Activated T-cell treated with anti-CD3 and anti-CD28 coated beads, Interleukin-2, amount 50 U/mL, for 48 hours (primary cell): ENCODE results near the gene SHROOM3.
"Not testable (repeated sequence)": the region's sequence is repeated elsewhere in the genome, so short reads cannot be mapped to it uniquely, and the experiment has no call there.

ENCODE experiments used
- DNase-seq, 2 experiments: peaks; one replicate each; pipeline ENCODE4 v3.0.0-alpha.2; 2020

The SHROOM3 gene

DNA sequence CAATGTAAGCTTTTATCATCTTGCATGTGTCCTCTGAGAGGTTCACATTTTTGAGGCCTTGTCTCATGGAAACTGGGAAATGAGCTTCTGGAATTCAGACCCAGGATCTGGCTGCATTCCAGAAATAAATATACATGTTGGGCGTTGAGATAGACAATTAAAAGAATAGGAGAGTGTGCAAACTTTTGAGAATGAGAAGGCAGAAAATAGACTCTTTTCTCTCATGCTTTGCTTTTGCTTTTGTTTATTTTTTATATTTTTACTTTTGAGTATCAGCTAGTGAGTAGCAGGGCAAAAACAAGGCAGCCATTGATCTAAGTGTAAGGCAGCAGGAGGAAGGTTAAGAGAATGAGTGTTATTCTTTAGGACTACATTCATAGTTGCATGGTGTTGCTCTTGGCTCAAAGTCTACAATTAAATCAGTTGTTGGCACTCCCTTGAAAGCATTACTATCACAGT, 12.4 kb downstream of the SHROOM3 start:
- no peak for DNase-seq

DNA sequence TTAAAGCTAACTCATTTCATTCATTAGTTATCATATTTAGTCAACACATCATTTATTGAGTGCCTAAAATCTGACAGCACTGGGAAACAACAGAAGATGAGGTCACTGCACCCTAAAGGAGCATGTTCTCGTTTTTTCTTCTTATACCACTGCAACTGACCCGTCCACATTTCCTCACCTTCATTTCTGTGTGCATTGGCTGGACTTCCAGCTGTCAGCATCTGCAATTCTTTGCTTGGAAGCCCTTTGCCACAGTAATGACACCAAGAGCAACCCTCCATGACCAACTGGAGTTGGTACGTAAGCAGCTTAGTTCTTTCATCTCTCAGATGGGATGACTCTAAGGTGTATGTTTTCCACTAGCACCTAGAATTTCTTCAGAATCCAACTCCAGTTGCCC, 13.2 kb downstream of the SHROOM3 start:
- DNase-seq: no peak

DNA sequence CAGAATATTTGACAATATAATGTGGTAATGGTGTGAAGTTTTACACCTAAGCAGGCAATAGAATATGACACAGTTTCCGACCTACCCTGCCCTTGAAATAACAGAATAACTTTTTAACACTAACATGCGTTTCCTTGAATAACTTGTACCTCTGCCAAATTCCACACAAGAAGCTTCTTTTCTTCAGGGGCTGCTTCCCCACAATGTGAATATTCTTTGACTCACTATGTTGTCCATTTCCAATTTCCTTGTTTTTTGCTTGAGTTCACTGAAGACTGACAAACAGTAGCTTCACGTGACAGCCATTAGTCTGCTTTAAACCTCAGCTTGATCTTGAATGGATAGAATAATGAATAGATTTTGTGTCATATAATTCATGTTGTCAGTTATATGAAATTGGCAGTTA, 14.3 kb downstream of the SHROOM3 start:
- DNase-seq: no peak

DNA sequence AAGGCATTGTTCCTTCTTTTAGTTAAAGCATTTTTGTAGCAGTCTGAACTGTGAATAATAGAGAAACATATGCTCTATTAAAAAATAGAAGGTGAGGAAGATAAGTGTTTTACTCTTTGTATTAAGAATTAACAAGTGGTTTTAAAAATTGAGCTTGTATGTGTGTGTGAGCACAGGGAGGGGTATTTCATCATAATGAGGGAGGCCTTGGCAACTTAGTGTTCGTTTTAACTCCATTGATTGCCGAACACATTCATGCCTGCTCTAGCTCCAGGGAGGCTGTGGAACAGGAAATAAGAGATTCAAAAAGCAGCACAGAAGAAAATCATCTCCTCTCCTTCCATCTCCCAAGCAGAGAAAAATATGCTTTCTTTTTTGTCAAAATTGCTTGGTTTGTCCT, 14.8 kb downstream of the SHROOM3 start:
- DNase-seq: no peak

DNA sequence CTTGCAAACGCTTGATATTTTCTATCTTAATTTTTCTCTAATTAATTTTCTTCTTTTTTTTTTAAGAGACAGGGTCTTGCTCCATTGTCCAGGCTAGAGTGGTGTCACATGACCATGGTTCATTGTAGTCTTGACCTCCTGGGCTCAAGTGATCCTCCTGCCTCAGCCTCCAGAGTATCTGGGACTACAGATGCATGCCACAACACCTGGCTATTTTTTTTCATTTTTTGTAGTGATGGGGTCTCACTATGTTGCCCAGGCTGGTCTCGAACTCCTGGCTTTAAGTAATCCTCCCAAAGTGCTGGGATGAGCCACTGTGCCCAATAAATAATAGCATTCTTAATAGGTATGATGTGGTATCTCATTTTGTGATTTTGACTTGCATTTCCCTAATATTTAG, 18.2 kb downstream of the SHROOM3 start:
- no peak for DNase-seq

DNA sequence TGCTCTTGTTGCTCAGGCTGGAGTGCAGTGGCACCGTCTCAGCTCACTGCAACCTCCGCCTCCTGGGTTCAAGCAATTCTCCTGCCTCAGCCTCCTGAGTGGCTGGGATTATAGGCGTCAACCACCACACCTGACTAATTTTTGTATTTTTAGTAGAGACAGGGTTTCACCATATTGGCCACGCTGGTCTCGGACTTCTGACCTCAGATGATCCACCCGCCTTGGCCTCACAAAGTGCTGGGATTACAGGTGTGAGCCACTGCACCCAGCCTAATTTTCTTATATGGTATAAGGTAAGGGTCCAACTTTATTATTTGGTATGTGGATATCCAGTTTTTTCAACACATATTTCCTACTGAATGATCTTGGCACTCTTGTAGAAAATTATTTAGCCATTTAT, 19.0 kb downstream of the SHROOM3 start:
- not testable (repeated sequence) for DNase-seq

DNA sequence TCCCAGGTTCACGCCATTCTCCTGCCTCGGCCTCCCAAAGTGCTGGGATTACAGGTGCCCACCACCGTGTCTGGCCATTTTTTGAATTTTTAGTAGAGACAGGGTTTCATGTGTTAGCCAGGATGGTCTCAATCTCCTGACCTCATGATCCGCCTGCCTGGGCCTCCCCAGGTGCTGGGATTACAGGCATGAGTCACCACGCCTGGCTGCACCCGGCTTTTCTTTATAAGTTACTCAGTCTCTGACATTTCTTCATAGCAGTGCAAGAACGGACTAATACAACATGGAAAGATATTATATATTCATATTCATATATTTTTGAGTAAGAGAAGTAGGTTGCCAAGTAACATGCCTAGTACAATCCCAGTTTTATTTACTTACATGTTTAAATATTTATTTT, 22.9 kb downstream of the SHROOM3 start:
- DNase-seq: no peak

DNA sequence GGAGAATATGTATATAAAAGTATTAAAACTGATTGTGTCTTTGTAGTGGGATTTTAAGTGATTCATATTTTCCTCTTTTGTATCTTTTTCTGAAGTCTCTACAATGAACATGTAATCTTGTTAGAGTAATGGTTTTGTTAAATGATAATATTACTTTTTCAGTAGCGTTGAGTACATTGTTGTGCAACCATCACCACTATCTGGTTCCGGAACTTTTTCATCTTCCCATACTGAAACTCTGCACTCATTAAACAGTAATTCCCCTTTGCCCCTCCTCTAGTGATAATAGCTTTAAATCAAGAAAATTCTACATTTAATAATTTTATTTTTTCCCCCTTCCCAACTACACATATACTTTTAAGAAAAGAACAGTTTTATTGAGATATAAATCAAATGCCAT, 23.3 kb downstream of the SHROOM3 start:
- DNase-seq: no peak

DNA sequence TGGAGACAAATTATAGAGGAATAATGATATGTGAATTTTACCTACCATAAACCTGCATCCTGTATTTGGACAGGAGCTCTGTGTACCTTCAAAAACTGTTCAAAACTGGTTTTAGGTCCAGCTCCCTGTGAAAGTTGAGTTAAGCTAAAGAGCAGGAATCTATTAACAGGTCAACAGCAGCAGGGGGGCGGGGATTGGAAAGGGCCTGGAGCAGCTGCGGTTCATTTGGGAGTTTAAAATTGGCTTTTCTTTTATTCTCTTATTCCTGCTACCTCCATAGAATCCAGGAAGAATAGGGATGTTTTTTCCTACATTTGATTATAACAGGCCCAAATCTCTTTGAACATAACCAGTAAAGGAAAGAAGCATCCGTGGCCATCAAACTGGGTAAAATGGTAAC, 23.8 kb downstream of the SHROOM3 start:
- DNase-seq: no peak

DNA sequence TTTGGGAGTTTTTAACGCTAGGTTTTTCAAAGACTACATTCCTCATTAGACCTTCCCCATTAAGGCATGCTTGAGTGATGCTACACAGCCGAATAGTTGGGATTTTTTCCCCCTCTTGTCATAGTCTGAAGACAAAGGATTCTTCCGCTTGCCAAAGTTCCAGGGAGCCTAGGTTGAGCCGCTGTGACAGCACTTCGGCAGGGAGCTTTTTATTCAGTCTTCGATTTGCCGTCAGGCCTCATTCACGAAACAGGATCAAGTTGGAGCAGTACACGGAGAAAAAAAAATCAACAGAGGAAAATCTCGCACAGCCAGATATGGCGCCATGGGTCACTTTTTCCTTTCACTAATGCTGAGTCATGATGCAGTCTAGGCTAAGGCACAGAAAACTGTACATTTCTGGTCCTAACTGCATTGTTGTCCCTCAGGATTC, 24.3 kb downstream of the SHROOM3 start:
- DNase-seq: no peak

DNA sequence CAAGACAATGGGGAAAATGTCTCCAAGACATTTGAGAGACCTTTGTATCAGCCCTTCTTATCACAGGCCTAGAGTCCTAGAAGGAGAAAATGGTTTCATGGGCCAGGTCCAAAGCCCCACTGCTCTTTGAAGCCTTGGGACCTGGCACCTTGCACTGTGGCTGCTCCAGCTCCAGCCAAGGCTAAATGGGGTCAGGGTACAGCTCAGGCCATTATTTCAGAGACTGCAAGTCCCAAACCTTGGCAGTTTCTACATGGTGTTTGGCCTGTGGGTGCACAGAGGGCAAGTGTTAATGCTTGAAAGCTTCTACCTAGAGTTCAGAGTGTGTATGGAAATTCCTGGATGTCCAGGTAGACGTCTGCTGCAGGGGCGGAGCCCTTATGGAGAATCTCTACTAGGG, 28.5 kb downstream of the SHROOM3 start:
- DNase-seq: no peak

DNA sequence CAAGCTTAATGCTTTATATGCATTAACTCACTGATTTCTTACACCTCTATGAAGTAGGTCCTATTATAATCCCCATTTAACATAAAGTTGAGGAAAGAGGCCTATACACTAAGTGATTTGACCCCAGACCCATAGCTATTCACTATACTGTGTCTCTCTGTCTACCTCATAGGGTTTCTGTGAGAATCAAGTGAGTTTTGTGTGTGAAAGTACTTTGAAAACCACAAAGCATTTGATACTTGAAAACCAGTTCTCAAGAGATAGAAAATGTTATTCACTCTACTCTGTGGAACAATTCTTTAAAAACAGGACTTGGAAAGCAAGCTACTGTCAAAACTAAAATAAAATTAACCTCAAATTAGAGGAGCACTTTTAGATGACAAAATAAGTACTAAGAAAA, 35.0 kb downstream of the SHROOM3 start:
- no peak for DNase-seq

DNA sequence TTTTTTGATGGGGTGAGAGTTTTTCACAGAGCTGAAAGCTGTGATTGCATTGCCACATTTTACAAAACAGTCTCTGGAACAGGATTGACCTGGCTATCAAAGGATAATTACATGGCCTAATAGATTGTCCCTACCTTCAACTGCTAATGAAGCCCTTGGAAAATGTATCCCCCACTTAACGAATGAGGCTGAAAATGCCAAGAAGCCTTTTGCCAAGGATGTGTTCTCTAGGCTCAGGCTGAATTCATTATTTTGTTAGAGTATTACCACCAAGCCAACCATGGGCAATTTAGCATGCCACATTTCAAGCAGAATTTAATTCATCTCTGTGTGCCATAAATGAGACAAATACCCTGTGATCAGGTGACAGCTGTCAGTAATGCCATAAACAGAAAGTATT, 35.5 kb downstream of the SHROOM3 start:
- no peak for DNase-seq

DNA sequence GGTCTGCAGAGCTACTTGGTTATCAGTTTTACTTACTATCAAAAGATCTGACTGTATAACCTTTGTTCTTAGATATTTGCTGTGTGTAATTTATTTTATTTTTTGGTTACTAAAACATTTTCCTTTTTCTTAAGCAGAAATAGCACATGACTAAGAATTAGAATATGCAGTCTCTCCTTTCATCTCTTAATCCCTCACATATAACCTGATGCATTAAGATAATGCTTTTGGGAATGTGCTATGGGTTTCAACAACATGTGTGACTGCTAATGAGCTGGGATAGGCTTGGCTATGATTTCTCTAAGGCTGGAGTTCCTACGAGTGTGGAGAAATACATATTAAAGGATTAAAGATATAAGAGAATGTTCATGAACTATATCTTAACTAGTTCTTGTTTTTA, 41.5 kb downstream of the SHROOM3 start:
- DNase-seq: no peak

DNA sequence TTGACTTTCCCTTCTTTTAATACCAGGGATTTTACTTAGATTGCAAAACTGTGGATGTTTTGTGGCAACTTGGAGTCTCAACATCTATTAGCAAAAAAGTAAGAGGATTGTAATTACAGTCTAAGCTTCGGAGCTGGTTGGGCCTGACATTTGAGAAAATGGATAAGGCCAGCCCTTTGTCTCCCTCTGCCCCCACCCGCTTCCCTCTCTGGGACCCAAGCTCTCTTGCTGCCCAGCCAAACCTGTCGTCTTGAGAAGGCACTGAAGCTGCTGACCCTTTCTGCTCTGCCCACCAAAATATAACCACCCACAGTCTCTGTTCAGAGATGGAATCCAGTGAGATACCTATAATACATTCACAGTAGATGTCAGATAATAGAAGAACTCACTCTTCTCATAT, 49.6 kb downstream of the SHROOM3 start:
- DNase-seq: no peak

DNA sequence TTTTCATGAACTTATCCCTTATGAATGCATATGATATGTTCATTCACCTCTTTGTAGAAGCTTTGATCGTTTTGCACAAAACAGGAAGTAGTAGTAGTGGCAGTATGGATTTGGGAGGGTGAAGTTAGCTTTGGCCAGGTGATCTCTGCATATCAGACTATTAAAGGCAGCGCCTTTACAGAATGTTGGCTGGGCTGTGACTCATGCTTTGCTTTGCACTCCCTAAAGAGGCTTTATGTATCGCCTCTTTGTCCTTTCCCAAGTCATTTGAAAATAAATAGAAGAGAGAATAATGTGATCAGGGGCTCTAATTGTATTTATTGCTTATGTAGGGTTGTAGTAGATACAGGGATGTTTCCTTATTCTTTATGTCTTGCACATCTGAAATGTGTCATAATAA, 50.4 kb downstream of the SHROOM3 start:
- DNase-seq: no peak

DNA sequence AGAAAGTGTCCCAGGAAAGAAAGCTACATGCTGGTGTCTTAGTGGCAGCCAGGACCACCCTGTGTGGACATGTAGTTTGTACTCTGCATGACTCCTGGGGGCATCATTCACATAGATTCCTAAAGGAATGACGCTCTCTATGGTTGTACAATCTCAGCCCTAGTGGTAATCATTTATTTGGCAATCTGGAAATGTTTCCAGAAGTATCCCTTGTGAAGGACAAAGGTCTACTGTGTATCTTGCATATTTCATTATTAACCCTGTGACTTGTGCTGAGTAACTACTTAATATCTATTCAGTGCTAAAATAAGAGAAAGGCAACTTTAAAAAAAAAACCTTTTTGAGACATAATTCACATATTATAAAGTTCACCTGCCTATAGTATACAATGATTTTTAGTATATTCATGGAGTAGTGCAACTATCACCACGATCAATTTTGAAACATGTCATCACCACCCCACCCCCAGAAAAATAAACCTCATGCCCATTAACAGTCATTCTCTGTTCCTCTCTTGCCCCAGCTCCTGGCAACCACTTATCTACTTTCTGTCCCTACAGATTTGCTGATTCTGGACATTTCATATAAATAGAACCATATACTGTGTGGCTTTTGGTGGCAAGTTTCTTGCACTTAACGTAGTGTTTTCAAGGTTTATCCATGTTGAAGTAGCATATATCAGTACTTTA, 51.7 kb downstream of the SHROOM3 start:
- DNase-seq: no peak

DNA sequence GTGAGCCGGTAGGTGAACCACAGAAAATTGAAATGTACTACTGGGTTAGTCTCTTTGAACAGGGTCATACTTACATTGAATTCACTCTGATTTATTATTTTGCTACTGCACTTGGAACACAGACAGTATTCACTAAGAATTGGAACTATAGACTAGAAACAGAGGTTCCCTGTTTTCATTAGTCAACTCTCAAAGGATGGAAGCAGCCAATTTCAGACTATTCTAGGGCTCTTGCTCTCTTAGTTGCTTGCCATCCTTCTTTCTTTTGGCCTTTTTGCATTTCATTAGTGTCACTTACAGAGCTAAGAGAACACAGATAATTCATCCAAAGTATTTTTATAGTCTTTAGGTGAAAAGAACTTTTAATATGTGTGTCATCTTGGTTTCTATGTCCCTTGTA, 52.6 kb downstream of the SHROOM3 start:
- no peak for DNase-seq

DNA sequence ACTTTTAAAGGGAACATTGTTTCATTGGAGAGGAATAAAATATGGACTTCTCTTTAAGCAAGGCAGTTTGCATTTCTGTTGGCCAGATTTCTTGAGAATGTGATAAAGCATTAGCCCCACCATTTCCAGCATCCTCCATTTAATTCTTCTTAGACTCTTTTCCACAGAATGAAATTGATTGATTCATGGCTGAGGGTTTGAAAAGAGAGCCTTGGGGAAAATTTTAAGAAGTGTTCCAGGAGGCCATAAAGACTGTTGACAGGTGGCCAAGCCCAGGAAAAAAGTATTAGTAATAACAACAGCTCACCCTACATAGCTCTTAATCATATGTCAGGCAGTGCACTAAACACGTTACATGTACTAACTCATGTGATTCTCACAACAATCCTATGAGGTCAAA, 53.4 kb downstream of the SHROOM3 start:
- DNase-seq: no peak

DNA sequence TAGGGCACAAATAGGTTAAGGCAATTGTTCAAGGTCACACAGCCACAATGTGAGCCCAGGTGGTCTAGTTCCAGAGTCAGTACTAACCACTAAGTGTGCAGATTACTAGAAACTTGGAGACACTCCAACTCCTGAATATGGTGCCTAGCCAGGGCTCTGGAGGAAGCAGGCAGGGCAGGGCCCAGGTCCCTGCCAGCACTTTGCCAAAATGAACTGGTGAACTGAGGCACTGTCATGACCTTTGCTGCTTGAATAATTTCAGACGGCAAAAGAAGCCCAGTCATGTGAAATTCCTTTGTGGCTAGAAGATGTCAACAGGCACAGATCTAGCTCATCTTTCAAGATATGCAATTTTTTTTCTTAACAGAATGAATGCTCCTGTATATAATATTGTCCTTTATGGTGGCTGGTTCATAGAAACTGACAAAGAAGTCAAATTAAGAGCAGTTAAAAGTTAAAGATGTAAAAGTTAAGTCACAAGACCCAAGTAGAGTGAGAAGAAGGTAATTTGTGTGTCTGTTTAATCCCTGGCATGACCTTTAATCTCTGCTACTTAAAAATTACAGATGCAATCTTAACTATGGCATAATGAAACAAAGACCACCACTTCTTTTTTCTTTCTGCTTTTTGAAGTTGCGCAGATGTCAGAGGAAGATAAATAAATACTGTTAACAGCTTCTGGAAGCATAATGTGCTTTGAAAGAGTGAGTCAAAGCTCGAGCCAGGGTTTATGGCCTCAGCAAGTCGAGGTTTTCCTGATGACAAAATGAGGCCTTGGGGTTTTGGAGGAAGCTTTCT, 54.1 kb downstream of the SHROOM3 start:
- no peak for DNase-seq

DNA sequence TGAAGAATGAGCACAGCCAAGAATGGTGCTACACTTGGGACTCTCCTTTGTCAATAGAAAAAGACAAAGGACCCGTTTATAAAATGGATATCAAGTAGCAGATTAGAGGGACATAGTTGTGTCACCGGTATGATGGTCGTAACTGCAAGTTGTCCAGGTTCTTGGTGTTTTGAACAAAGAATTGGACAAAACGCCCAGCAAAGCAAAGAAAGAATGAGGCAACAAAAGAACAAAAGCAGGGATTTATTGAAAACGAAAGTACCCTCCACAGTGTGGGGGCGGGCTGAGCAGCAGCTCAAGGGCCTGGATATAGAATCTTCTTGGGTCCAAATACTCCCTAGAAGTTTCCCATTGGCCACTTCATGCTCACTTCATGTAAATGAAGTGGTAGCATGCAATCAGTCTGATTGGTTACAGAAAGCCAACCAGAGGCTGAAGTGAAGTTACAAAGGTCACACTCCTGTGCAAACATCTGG, 54.7 kb downstream of the SHROOM3 start:
- no peak for DNase-seq

DNA sequence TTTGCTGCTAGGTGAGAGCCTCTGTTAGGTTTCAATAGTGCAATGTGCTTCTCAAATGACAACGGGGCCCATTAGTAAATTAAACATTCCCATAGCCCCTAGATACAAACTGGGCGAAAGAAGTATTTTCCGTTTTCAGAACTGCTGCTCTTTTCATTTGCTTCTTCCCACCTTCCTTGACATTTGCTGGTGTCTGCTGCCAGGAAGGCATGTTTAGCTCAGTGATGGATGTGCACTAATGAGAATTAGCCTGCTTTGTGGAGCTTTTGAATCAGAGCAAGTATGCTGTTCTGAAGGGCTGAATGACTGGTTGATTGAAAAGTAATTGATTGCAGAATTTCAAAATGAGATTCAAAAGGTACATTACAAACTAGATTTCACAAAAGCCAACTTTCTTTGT, 57.0 kb downstream of the SHROOM3 start:
- DNase-seq: no peak

DNA sequence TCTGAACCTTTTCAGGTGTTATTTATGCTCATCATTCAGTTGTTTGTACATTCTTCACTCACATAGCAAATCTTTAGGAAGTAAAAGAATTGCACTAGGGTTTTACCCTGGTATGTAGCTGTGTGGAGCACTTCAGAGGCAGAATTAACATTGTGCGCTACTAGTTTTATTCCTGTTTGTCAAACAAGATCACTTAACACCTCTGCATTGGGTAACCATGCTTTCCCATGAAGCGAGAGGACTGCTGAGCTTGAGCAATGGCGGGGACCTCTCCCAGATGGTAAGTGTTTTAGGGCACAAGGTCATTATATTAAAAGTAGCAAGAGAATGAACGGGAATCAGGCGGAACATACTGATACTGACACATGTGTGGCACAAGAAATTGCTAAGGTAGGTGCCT, 59.2 kb downstream of the SHROOM3 start:
- no peak for DNase-seq

DNA sequence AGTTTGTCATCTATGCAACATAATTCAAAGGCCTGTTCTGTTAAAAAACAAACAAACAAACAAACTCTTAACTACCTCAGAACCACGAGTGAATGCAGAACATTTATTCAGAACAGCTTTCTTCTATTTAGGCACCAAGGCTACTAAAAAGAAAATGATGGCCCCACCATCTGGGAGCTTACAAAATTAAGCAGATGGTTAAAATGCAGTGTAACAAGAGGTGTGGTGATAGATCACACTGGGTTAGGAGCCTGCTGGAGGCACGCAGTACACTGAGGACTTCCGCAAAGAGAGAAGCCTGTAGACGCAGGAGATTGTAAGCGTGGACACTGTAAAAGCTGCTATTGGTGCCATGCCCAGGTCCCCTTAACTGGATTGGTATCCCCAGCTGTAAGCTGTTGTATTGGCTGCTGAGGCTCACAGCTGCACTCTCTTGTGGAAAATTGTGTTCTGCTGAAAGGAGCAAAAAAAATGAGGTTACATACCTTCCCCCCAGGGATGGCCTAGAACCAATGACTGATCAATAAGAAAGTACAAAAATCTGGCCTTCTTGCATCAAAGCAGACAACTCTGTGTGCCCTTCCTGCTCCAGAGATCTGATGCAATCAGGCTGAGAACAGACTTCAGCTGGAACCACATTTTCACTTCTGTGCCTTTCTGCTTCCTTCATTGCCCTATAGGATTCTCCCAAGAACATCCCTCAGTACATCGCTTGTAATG, 60.0 kb downstream of the SHROOM3 start:
- no peak for DNase-seq
